ENCODE measurements around the gene EID2B. TPM values are rescaled to one million over a fixed set of nuclear protein-coding genes. Genes with fewer than 3 reads are reported as not detected.
A peak's percentile ranks its signal among the peaks of the same experiment; 100 is the strongest.

Gene EID2B
- total and polyA plus RNA-seq, 12 donors: 1.8 to 4.7 (median 3.2) TPM

DNA sequence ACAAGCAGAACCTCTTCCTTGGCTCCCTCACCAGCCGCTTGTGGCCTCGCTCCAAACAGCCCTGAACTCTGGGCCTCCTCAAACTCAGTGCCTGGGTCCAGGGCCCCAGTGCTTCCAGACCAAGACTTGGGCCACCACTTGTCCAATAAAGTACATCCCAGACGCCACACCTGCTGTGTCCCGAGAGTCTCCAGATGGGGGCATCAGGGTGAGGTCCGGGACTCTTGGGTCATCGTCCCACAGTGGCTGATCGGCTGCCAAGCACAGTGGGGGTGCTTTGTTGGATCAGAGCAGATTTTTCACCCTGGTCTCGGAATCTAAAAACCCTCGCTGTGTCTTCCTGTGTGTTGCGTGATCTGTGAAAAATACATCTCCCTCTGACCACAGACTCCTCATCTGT lies 42.9 kb downstream of the EID2B start:
- Histone ChIP-seq H3K27me3 (no peaks in the 10 kb centered on the region), H3K27ac (no peak overlapping the region), H3K9me3 (no peaks in the 10 kb centered on the region), H3K36me3 (peaks cover 0 to 75% (median 42%) of the 10 kb centered on the region in 9 donors), H3K4me3 (no peak overlapping the region), H3K4me1 (no peaks in the 10 kb centered on the region)
- TF ChIP-seq, protein P1, sequence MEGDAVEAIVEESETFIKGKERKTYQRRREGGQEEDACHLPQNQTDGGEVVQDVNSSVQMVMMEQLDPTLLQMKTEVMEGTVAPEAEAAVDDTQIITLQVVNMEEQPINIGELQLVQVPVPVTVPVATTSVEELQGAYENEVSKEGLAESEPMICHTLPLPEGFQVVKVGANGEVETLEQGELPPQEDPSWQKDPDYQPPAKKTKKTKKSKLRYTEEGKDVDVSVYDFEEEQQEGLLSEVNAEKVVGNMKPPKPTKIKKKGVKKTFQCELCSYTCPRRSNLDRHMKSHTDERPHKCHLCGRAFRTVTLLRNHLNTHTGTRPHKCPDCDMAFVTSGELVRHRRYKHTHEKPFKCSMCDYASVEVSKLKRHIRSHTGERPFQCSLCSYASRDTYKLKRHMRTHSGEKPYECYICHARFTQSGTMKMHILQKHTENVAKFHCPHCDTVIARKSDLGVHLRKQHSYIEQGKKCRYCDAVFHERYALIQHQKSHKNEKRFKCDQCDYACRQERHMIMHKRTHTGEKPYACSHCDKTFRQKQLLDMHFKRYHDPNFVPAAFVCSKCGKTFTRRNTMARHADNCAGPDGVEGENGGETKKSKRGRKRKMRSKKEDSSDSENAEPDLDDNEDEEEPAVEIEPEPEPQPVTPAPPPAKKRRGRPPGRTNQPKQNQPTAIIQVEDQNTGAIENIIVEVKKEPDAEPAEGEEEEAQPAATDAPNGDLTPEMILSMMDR (IDR thresholded peaks at IDR 0.05): no peak
- intact Hi-C loops (cut with DNase I): loop anchor here in 1 of 10 donors (10.0 kb wide), 1 partner anchor 45 kb away; the partner anchor contains the start of gene EID2B
- ATAC-seq (no peak), DNase-seq (no peak)
- WGBS, 2 donors: 78 to 81% methylated on average over 10 of the region's 10 CpGs

DNA sequence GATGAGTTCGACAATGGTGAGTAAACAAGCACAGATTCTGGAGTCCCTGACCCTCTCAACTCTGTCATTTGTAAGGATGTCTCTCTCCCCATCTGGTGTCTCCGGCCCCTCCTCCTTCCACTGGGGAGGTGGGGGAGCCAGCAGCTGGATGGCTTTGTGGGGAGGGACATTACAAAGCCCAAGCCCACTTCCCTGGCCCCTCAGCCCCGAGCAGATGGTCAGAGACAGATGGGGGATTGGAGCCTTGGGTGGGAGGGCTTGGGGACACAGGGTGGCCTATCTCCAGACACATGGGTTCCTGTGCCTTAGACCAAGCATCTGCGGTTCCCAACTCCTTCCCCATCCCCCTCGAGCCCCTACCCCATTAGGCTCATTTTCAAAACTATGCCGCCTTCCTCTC lies 49.5 kb downstream of the EID2B start:
- intact Hi-C loops (cut with DNase I): loop anchor here in 2 of 10 donors (5.0 to 10.0 kb wide), 2 partner anchors 36 to 52 kb away; partner anchors contain the start of genes EID2B (in 1 of the 2) and SUPT5H (in 1 of the 2)
- WGBS, 2 donors: 75 to 78% methylated on average over 6 of the region's 6 CpGs
- H3K36me3 ChIP-seq: peaks cover 0 to 56% (median 26%) of the 10 kb centered on the region in 9 donors

DNA sequence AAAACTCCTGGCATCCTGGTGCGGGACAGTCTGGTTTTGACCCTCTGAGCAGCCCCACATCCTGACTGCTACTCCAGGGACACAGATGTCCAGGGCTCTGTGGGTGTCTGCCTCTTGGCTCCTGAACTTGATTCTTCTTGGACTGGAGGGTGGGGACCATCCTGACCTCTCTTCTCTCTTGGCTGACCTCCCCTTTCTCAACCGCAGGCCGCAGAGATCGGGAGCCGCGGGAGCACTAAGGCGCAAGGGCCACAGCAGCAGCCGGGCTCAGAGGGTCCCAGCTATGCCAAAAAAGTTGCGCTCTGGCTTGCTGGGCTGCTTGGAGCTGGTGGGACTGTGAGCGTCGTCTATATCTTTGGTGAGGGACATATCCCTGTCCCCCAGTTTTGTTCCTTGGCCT lies 51.0 kb downstream of the EID2B start:
- intact Hi-C loops (cut with DNase I): loop anchor here in 3 of 10 donors (2.0 to 10.0 kb wide), 3 partner anchors 34 to 53 kb away; partner anchors contain the start of genes EID2B (in 2 of the 3) and SUPT5H (in 1 of the 3)

More for the DNA sequence above, 49.5 kb downstream of the EID2B start:
- ATAC-seq (no peak), DNase-seq (no peak)
- Histone ChIP-seq H3K9me3 (no peaks in the 10 kb centered on the region), H3K27ac (no peak overlapping the region), H3K4me3 (no peak overlapping the region), H3K27me3 (no peaks in the 10 kb centered on the region), H3K4me1 (peaks cover 3 to 23% (median 17%) of the 10 kb centered on the region in 9 donors)
- TF ChIP-seq, protein P1 (IDR thresholded peaks at IDR 0.05): no peak

DNA sequence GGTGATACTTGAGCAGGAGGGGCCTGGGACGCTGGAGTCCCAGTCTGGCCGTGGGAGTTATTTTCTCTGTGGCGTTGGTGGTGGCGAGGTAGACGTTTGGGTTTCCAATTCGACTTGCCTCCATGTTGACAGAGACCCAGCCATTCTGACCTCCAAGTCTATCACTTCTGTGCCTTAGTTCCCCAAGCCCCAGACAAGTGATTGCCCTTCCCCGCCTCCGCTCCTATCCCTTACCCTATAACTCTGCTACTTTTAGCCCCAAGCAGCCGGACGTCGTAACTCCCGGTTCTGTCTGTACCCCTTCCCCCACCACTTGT lies 51.5 kb downstream of the EID2B start:
- Histone ChIP-seq H3K27ac (peak overlapping the region in 9 of 10 donors; percentile 66 to 89 (median 86)), H3K36me3 (peaks cover 0 to 48% (median 20%) of the 10 kb centered on the region in 9 donors), H3K27me3 (no peaks in the 10 kb centered on the region), H3K4me3 (peak overlapping the region; percentile 71 to 100 (median 94)), H3K9me3 (no peaks in the 10 kb centered on the region), H3K4me1 (peaks cover 3 to 23% (median 17%) of the 10 kb centered on the region in 9 donors)
- peak in 1 of 8 donors; percentile 4 for ATAC-seq
- TF ChIP-seq, protein P1 (IDR thresholded peaks at IDR 0.05): no peak
- DNase-seq: no peak
- WGBS, 2 donors: 2% methylated on average over 12 of the region's 12 CpGs
- intact Hi-C loops (cut with DNase I): loop anchor here in 3 of 10 donors (2.0 to 10.0 kb wide), 3 partner anchors 34 to 54 kb away; partner anchors contain the start of genes EID2B (in 2 of the 3) and SUPT5H (in 1 of the 3)

More for the DNA sequence above, 51.0 kb downstream of the EID2B start:
- 69 to 71% methylated on average over 11 of the region's 11 CpGs for WGBS, 2 donors
- H3K4me1 ChIP-seq: peaks cover 3 to 23% (median 17%) of the 10 kb centered on the region in 9 donors
- H3K4me3 ChIP-seq: peak overlapping the region in 9 of 10 donors; percentile 71 to 100 (median 94)
- H3K36me3 ChIP-seq: peaks cover 0 to 50% (median 22%) of the 10 kb centered on the region in 9 donors
- TF ChIP-seq, protein P1 (IDR thresholded peaks at IDR 0.05): no peak
- no peak for DNase-seq
- H3K27ac ChIP-seq: peak overlapping the region in 2 of 10 donors; percentile 86 to 87
- H3K27me3 ChIP-seq: no peaks in the 10 kb centered on the region
- ATAC-seq: peak in 1 of 8 donors; percentile 2
- no peaks in the 10 kb centered on the region for H3K9me3 ChIP-seq

Other genes with a start within 250 kb of the EID2B start
- not detected for gene IFNL1, start 236.4 kb downstream of the EID2B start, total RNA-seq
- not detected for gene IFNL1, start 236.4 kb downstream of the EID2B start, polyA plus RNA-seq
- under 1 TPM in 9 of 10 donors, not detected in 1; 0.07 to 0.42 (median 0.32) TPM for gene LRFN1, start 212.0 kb downstream of the EID2B start, total RNA-seq
- gene LRFN1, start 212.0 kb downstream of the EID2B start, polyA plus RNA-seq: under 1 TPM; 0.14 to 0.29 TPM
- gene GMFG, start 196.8 kb downstream of the EID2B start, total RNA-seq: 10 to 100 TPM in 5 of 10 donors, 1 to 10 TPM in 5; 6.9 to 64.2 (median 11.1) TPM
- gene GMFG, start 196.8 kb downstream of the EID2B start, polyA plus RNA-seq: 10 to 100 TPM; 26.9 to 39.6 TPM
- 10 to 100 TPM; 35.5 to 60.4 (median 47.2) TPM for gene SAMD4B, start 190.4 kb downstream of the EID2B start, total RNA-seq
- gene SAMD4B, start 190.4 kb downstream of the EID2B start, polyA plus RNA-seq: 10 to 100 TPM; 59.2 to 92.8 TPM
- 10 to 100 TPM; 34.3 to 46.4 (median 38.8) TPM for gene PAF1, start 141.7 kb downstream of the EID2B start, total RNA-seq
- 10 to 100 TPM; 24.1 to 48.2 TPM for gene PAF1, start 141.7 kb downstream of the EID2B start, polyA plus RNA-seq
- gene MED29, start 141.5 kb downstream of the EID2B start, total RNA-seq: 10 to 100 TPM; 22.9 to 32.3 (median 27.1) TPM
- 10 to 100 TPM; 16.2 to 30.8 TPM for gene MED29, start 141.5 kb downstream of the EID2B start, polyA plus RNA-seq
- 100 to 1,000 TPM in 2 of 10 donors, 10 to 100 TPM in 8; 22.8 to 194 (median 48.1) TPM for gene ZFP36, start 126.0 kb downstream of the EID2B start, total RNA-seq
- 10 to 100 TPM; 60.2 to 63.2 TPM for gene ZFP36, start 126.0 kb downstream of the EID2B start, polyA plus RNA-seq
- 10 to 100 TPM in 9 of 10 donors, 1 to 10 TPM in 1; 8.3 to 23.1 (median 15.1) TPM for gene PLEKHG2, start 120.2 kb downstream of the EID2B start, total RNA-seq
- gene PLEKHG2, start 120.2 kb downstream of the EID2B start, polyA plus RNA-seq: 10 to 100 TPM in 1 of 2 donors, 1 to 10 TPM in 1; 6.9 to 22.7 TPM
- 1,000 to 10,000 TPM in 7 of 10 donors, 100 to 1,000 TPM in 3; 936 to 1,726 (median 1,424) TPM for gene RPS16, start 96.9 kb downstream of the EID2B start, total RNA-seq
- gene RPS16, start 96.9 kb downstream of the EID2B start, polyA plus RNA-seq: 1,000 to 10,000 TPM in 1 of 2 donors, 100 to 1,000 TPM in 1; 974 to 3,280 TPM
- 10 to 100 TPM; 65.0 to 96.6 (median 84.3) TPM for gene SUPT5H, start 87.3 kb downstream of the EID2B start, total RNA-seq
- gene SUPT5H, start 87.3 kb downstream of the EID2B start, polyA plus RNA-seq: 100 to 1,000 TPM in 1 of 2 donors, 10 to 100 TPM in 1; 56.2 to 149 TPM
- 100 to 1,000 TPM in 1 of 10 donors, 10 to 100 TPM in 9; 67.3 to 111 (median 78.9) TPM for gene TIMM50, start 52.0 kb downstream of the EID2B start, total RNA-seq
- 100 to 1,000 TPM; 104 to 160 TPM for gene TIMM50, start 52.0 kb downstream of the EID2B start, polyA plus RNA-seq
- gene DLL3, start 33.9 kb downstream of the EID2B start, total RNA-seq: not detected
- gene DLL3, start 33.9 kb downstream of the EID2B start, polyA plus RNA-seq: not detected
- gene SELENOV, start 17.7 kb downstream of the EID2B start, total RNA-seq: not detected
- not detected for gene SELENOV, start 17.7 kb downstream of the EID2B start, polyA plus RNA-seq
- 10 to 100 TPM in 7 of 10 donors, 1 to 10 TPM in 3; 9.0 to 15.5 (median 11.4) TPM for gene EID2, start 7.3 kb upstream of the EID2B start, total RNA-seq
- 10 to 100 TPM; 14.7 to 15.9 TPM for gene EID2, start 7.3 kb upstream of the EID2B start, polyA plus RNA-seq
- not detected for gene LGALS13, start 69.7 kb upstream of the EID2B start, total RNA-seq
- not detected for gene LGALS13, start 69.7 kb upstream of the EID2B start, polyA plus RNA-seq
- not detected for gene LGALS16, start 123.1 kb upstream of the EID2B start, total RNA-seq
- gene LGALS16, start 123.1 kb upstream of the EID2B start, polyA plus RNA-seq: not detected
- not detected for gene LGALS14, start 171.6 kb upstream of the EID2B start, total RNA-seq
- gene LGALS14, start 171.6 kb upstream of the EID2B start, polyA plus RNA-seq: not detected
- 1 to 10 TPM in 1 of 10 donors, under 1 TPM in 1, not detected in 8; 0.47 to 8.9 TPM for gene CLC, start 205.2 kb upstream of the EID2B start, total RNA-seq
- gene CLC, start 205.2 kb upstream of the EID2B start, polyA plus RNA-seq: not detected
- gene LEUTX, start 246.0 kb upstream of the EID2B start, total RNA-seq: not detected
- gene LEUTX, start 246.0 kb upstream of the EID2B start, polyA plus RNA-seq: not detected

All from heart right ventricle (tissue), 16 donors.